ENCODE data around the gene FGFRL1. TPM values are rescaled to one million over a fixed set of nuclear protein-coding genes. Genes with fewer than 3 reads are reported as not detected.

FGFRL1 gene
- total RNA-seq, 1 donor from 2014 or later, result 59.8 TPM

DNA sequence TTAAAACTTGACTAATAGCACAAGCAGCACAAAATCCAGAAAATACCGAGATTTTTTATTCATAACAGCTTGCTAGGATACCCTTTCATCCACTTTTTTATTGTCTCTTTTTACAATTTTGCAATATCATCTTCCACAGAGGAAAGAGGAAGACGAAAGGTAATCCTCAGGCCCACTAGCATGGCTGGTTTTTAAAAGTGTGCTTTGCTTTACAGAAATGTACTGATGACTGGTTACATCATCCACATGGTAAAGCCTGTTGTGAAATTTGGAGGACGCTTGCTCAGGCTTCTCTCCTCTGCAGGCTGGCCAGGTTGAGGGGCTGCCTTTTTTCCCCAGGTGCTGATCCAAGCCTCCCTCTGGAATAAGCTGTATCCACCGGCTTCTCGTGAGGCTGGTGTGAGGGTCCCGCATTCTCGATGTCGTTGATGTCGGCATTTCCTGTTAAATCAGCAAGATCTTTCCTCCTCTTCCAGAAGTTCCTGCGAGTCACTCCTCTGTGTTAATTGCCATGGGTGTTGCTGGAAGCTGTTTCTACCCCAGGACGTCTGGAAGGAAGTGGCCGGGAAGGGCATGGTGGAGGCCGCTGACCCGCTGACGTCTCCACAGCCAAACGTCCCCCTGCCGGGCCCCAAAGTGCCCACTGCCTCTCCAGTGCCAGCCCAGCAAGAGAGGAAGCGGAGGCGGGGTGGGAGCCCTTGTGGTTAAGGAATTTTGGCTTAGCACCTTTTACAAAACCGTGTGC, 32.3 kb upstream of the FGFRL1 start:
- Mint-ChIP-seq H3K4me3 (ENCODE audit: unreplicated experiment) (no peak overlapping the region), H3K9me3 (ENCODE audit: unreplicated experiment) (no peaks in the 10 kb centered on the region), H3K4me1 (ENCODE audit: unreplicated experiment) (peaks cover 5% of the 10 kb centered on the region), H3K36me3 (ENCODE audit: unreplicated experiment) (no peaks in the 10 kb centered on the region), H3K27ac (ENCODE audit: unreplicated experiment) (no peak overlapping the region), H3K27me3 (ENCODE audit: unreplicated experiment) (no peaks in the 10 kb centered on the region)
- TF ChIP-seq, protein P1, sequence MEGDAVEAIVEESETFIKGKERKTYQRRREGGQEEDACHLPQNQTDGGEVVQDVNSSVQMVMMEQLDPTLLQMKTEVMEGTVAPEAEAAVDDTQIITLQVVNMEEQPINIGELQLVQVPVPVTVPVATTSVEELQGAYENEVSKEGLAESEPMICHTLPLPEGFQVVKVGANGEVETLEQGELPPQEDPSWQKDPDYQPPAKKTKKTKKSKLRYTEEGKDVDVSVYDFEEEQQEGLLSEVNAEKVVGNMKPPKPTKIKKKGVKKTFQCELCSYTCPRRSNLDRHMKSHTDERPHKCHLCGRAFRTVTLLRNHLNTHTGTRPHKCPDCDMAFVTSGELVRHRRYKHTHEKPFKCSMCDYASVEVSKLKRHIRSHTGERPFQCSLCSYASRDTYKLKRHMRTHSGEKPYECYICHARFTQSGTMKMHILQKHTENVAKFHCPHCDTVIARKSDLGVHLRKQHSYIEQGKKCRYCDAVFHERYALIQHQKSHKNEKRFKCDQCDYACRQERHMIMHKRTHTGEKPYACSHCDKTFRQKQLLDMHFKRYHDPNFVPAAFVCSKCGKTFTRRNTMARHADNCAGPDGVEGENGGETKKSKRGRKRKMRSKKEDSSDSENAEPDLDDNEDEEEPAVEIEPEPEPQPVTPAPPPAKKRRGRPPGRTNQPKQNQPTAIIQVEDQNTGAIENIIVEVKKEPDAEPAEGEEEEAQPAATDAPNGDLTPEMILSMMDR (IDR thresholded peaks at IDR 0.05), result no peak
- DNase-seq (ENCODE audit: extremely low spot score, unreplicated experiment), result no peak

DNA sequence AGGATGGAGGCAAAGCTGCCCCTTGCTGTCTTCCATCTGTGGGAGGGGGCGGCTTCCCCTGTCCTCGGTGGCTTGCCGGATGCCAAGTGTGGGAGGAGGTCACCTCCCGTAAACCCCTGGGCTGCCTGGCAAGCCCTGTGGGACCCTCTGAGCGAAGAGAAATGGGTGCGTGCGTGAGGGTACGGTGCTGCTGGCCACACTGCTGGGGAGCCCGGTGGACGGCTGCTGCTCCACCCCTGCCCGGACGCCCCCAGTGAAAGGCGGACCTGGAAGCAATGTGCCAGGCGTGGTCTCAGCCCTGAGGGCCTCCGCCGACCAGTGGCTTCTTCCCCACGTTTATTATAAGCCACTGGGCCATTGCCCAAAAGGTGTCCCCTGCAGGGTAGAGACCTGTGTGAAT, 29.1 kb upstream of the FGFRL1 start:
- Mint-ChIP-seq H3K4me3 (ENCODE audit: unreplicated experiment) (no peak overlapping the region), H3K36me3 (ENCODE audit: unreplicated experiment) (no peaks in the 10 kb centered on the region), H3K4me1 (ENCODE audit: unreplicated experiment) (peaks cover 17% of the 10 kb centered on the region), H3K9me3 (ENCODE audit: unreplicated experiment) (no peaks in the 10 kb centered on the region), H3K27ac (ENCODE audit: unreplicated experiment) (no peak overlapping the region), H3K27me3 (ENCODE audit: unreplicated experiment) (no peaks in the 10 kb centered on the region)
- TF ChIP-seq, protein P1 (IDR thresholded peaks at IDR 0.05), result no peak
- DNase-seq (ENCODE audit: extremely low spot score, unreplicated experiment), result no peak

DNA sequence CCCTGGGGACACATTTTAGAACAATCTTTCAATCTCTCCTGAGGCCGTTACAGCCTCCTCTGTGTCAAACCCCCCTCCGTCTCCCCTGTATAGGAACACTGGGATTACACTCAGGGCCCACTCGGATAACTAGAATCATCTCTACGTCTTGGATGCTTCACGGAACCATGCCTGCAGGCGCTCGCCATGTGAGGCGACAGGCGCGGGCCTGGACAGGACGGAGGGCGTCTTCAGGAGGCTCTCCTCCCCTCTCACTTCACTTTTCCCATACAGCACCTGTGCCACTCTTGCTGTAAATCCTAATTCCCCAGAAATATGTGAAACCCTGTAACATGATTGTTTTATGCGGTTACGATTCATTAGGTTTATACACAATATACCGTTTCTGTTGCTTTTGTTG, 28.6 kb upstream of the FGFRL1 start:
- no peak overlapping the region for H3K4me3 Mint-ChIP-seq (ENCODE audit: unreplicated experiment)
- no peak for DNase-seq (ENCODE audit: extremely low spot score, unreplicated experiment)
- peaks cover 21% of the 10 kb centered on the region for H3K4me1 Mint-ChIP-seq (ENCODE audit: unreplicated experiment)
- H3K36me3 Mint-ChIP-seq (ENCODE audit: unreplicated experiment), result no peaks in the 10 kb centered on the region
- TF ChIP-seq, protein P1 (IDR thresholded peaks at IDR 0.05), result no peak
- H3K9me3 Mint-ChIP-seq (ENCODE audit: unreplicated experiment), result no peaks in the 10 kb centered on the region
- H3K27ac Mint-ChIP-seq (ENCODE audit: unreplicated experiment), result no peak overlapping the region
- H3K27me3 Mint-ChIP-seq (ENCODE audit: unreplicated experiment), result no peaks in the 10 kb centered on the region

DNA sequence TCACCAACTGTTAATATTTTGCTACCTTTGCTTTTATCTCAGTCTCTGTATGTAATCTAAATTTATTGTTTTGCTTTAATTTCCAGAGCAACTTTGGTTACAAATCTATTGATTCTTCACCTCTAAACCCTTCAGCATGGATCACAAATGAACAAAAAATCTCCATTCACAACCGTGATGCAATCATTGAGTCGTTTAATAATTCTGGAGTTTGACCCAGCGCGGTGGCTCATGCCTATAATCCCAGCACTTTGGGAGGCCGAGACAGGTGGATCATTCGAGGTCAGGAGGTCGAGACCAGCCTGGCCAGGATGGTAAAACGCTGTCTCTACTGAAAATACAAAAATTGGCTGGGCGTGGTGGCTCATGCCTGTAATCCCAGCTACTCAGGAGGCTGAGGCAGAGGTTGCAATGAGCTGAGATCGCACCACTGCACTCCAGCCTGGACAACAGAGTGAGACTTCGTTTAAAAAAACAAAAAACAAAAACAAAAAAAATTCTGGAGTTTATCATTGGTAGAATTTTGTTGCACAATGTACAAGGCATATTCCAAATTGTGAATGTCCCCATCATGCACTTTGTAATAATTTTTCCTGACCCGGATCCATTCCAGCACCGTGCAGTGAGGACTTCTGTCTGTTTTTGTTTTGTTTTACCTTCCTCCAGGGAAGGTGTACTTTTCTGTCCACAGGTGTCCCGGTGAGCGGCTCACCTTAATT, 26.9 kb upstream of the FGFRL1 start:
- TF ChIP-seq, protein P1 (IDR thresholded peaks at IDR 0.05), result no peak
- no peaks in the 10 kb centered on the region for H3K9me3 Mint-ChIP-seq (ENCODE audit: unreplicated experiment)
- H3K4me1 Mint-ChIP-seq (ENCODE audit: unreplicated experiment), result peaks cover 22% of the 10 kb centered on the region
- DNase-seq (ENCODE audit: extremely low spot score, unreplicated experiment), result no peak
- H3K36me3 Mint-ChIP-seq (ENCODE audit: unreplicated experiment), result no peaks in the 10 kb centered on the region
- H3K4me3 Mint-ChIP-seq (ENCODE audit: unreplicated experiment), result no peak overlapping the region
- H3K27me3 Mint-ChIP-seq (ENCODE audit: unreplicated experiment), result no peaks in the 10 kb centered on the region
- H3K27ac Mint-ChIP-seq (ENCODE audit: unreplicated experiment), result no peak overlapping the region

DNA sequence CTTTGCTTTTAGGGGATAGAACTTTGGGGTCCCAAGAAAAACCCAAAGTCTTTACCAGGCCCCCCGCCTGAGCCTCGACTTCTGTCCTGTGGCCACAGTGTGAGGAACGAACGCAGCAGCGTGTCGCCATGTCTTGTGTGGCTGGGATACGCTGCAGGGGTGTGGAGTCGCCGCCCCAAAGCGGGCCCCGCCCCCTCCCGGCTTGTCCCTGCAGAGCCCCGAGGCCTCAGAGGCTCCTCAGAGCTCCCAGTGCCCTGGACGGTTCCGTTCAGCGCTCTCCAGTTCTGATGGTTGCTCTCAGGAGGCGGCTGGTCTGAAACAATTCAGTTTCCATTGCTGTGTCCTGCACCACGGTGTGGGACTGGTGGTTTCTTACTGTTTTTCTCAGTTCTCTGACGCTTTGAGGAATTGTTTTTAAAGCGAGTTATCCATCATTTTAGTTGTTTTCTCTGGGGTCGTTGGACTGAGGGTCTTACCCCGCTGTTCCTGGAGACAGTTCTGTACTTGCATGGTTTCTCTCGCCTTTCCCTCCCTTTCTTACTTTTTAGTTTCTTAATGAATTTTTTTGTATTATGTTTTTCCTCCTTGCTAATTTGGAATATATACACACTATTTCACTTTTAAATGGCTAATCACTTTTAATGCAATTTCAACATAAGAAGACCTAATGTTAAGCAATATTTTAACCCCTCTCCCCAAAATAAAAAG, 26.1 kb upstream of the FGFRL1 start:
- Mint-ChIP-seq H3K4me3 (ENCODE audit: unreplicated experiment) (no peak overlapping the region), H3K36me3 (ENCODE audit: unreplicated experiment) (no peaks in the 10 kb centered on the region), H3K9me3 (ENCODE audit: unreplicated experiment) (no peaks in the 10 kb centered on the region), H3K27ac (ENCODE audit: unreplicated experiment) (no peak overlapping the region), H3K4me1 (ENCODE audit: unreplicated experiment) (peaks cover 22% of the 10 kb centered on the region), H3K27me3 (ENCODE audit: unreplicated experiment) (no peaks in the 10 kb centered on the region)
- no peak for DNase-seq (ENCODE audit: extremely low spot score, unreplicated experiment)
- TF ChIP-seq, protein P1 (IDR thresholded peaks at IDR 0.05), result no peak
